Kidney epithelial cell (primary cell): ENCODE results near the gene CDYL. TPM values are rescaled to one million over a fixed set of nuclear protein-coding genes. Genes with fewer than 3 reads are reported as not detected.

Experiments used
- DNase-seq: peaks from one replicate; pipeline ENCODE4 v3.0.0-alpha.2; 2010; ENCODE audit warnings: low read depth
- H3K27me3 ChIP-seq: 2 replicates; pipeline ENCODE4 v1.6.0; 2011; ENCODE audit warnings: low read length; ENCODE audit not compliant: control insufficient read depth, insufficient read depth
- H3K36me3 ChIP-seq: 2 replicates; pipeline ENCODE4 v1.5.1; 2011; ENCODE audit warnings: low read length; ENCODE audit not compliant: control insufficient read depth, insufficient read depth
- H3K4me3 ChIP-seq: 2 replicates; pipeline ENCODE4 v1.5.1; 2011; ENCODE audit warnings: low read depth, mild to moderate bottlenecking, control low read depth, low read length
- CTCF ChIP-seq: IDR thresholded peaks from 2 replicates; pipeline ENCODE4 v1.5.1; 2011; ENCODE audit warnings: mild to moderate bottlenecking, moderate library complexity, low read length, control low read depth, inconsistent platforms; ENCODE audit not compliant: insufficient read depth, poor library complexity, severe bottlenecking
- total RNA-seq: library from RNA; depleted of rRNA; stranded (reverse); fragments of >200 nt; gene quantifications from 2 replicates; pipeline ENCODE4 v1.2.3, GENCODE V29; 2015

Gene CDYL
- total RNA-seq, 1 donor from 2014 or later: 46.7 TPM

- DNase-seq: peak; percentile 28
Observed at GRCh38 chr6:4910037-4910760, 134.0 kb downstream of the CDYL start.

GRCh38 chr6:4912559-4912958 lies 136.4 kb downstream of the CDYL start:
- Histone ChIP-seq H3K27me3 (no peaks in the 10 kb centered on the region), H3K36me3 (no peaks in the 10 kb centered on the region), H3K4me3 (no peak overlapping the region)
- no peak for DNase-seq
- no peak for TF ChIP-seq CTCF

More at GRCh38 chr6:4910037-4910760, 134.0 kb downstream of the CDYL start:
- no peak for TF ChIP-seq CTCF
- Histone ChIP-seq H3K4me3 (no peak overlapping the region), H3K36me3 (no peaks in the 10 kb centered on the region), H3K27me3 (no peaks in the 10 kb centered on the region)

- no peak for DNase-seq
- Histone ChIP-seq H3K27me3 (no peaks in the 10 kb centered on the region), H3K36me3 (no peaks in the 10 kb centered on the region), H3K4me3 (no peak overlapping the region)
- TF ChIP-seq CTCF: no peak
Observed at GRCh38 chr6:4913705-4914419, 137.7 kb downstream of the CDYL start.

GRCh38 chr6:4914420-4915159 lies 138.4 kb downstream of the CDYL start:
- DNase-seq: peak; percentile 26
- Histone ChIP-seq H3K4me3 (no peak overlapping the region), H3K27me3 (no peaks in the 10 kb centered on the region), H3K36me3 (no peaks in the 10 kb centered on the region)
- TF ChIP-seq CTCF: no peak

- TF ChIP-seq CTCF: no peak
Observed at GRCh38 chr6:4916954-4917561, 140.9 kb downstream of the CDYL start.

More at GRCh38 chr6:4916954-4917561, 140.9 kb downstream of the CDYL start:
- Histone ChIP-seq H3K4me3 (no peak overlapping the region), H3K27me3 (no peaks in the 10 kb centered on the region), H3K36me3 (no peaks in the 10 kb centered on the region)
- no peak for DNase-seq
